HG03066 (cell line): ENCODE results near the gene CDCA7.
"Not testable (repeated sequence)": the region's sequence is repeated elsewhere in the genome, so short reads cannot be mapped to it uniquely, and the experiment has no call there.

Experiments used
- ATAC-seq: cut with Tn5 transposase; IDR thresholded peaks from one replicate; pipeline ENCODE4 v1.9.1; 2021; ENCODE audit warnings: low read depth; ENCODE audit not compliant: unreplicated experiment

CDCA7 gene

GRCh38 chr2:173354582-173355131 is at the start of gene CDCA7:
CDCA7 (plus strand) TSS chr2:173354872; CDS start chr2:173354964, 92 bp downstream.
- ATAC-seq: peak; percentile 56

GRCh38 chr2:173305303-173305702 is 49.4 kb upstream of the CDCA7 start:
- ATAC-seq: no peak

- peak; percentile 72 for ATAC-seq
Measured at GRCh38 chr2:173307293-173307692, 47.4 kb upstream of the CDCA7 start.

- not testable (repeated sequence) for ATAC-seq
Measured at GRCh38 chr2:173309370-173309769, 45.3 kb upstream of the CDCA7 start.

- no peak for ATAC-seq
Measured at GRCh38 chr2:173311844-173312606, 42.6 kb upstream of the CDCA7 start.

- no peak for ATAC-seq
Measured at GRCh38 chr2:173323371-173323770, 31.3 kb upstream of the CDCA7 start.

- ATAC-seq: no peak
Measured at GRCh38 chr2:173326806-173327205, 27.9 kb upstream of the CDCA7 start.

- no peak for ATAC-seq
Measured at GRCh38 chr2:173327421-173327820, 27.3 kb upstream of the CDCA7 start.

GRCh38 chr2:173333003-173333402 is 21.7 kb upstream of the CDCA7 start:
- not testable (repeated sequence) for ATAC-seq

GRCh38 chr2:173339807-173340206 is 14.9 kb upstream of the CDCA7 start:
- no peak for ATAC-seq

GRCh38 chr2:173343921-173344320 is 10.8 kb upstream of the CDCA7 start:
- no peak for ATAC-seq

GRCh38 chr2:173346035-173346434 is 8.6 kb upstream of the CDCA7 start:
- no peak for ATAC-seq

GRCh38 chr2:173347305-173348168 is 7.1 kb upstream of the CDCA7 start:
- no peak for ATAC-seq

- ATAC-seq: no peak
Measured at GRCh38 chr2:173349287-173349686, 5.4 kb upstream of the CDCA7 start.

GRCh38 chr2:173350383-173350782 is 4.3 kb upstream of the CDCA7 start:
- no peak for ATAC-seq

GRCh38 chr2:173351879-173352278 is 2.8 kb upstream of the CDCA7 start:
- ATAC-seq: no peak

- no peak for ATAC-seq
Measured at GRCh38 chr2:173353556-173353955, 1.1 kb upstream of the CDCA7 start.

GRCh38 chr2:173354073-173354581 is 545 bp upstream of the CDCA7 start:
- peak; percentile 24 for ATAC-seq

- peak; percentile 32 for ATAC-seq
Measured at GRCh38 chr2:173355132-173355865, 627 bp downstream of the CDCA7 start.

- no peak for ATAC-seq
Measured at GRCh38 chr2:173355866-173356508, 1.3 kb downstream of the CDCA7 start.
